HG03432 (cell line): ENCODE results near the gene HYLS1.
"Not testable (repeated sequence)": the region's sequence is repeated elsewhere in the genome, so short reads cannot be mapped to it uniquely, and the experiment has no call there.

Experiments used
- ATAC-seq: cut with Tn5 transposase; IDR thresholded peaks from one replicate; pipeline ENCODE4 v1.9.1; 2021; ENCODE audit warnings: mild to moderate bottlenecking, moderate library complexity; ENCODE audit not compliant: unreplicated experiment

HYLS1 gene, protein sequence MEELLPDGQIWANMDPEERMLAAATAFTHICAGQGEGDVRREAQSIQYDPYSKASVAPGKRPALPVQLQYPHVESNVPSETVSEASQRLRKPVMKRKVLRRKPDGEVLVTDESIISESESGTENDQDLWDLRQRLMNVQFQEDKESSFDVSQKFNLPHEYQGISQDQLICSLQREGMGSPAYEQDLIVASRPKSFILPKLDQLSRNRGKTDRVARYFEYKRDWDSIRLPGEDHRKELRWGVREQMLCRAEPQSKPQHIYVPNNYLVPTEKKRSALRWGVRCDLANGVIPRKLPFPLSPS

DNA sequence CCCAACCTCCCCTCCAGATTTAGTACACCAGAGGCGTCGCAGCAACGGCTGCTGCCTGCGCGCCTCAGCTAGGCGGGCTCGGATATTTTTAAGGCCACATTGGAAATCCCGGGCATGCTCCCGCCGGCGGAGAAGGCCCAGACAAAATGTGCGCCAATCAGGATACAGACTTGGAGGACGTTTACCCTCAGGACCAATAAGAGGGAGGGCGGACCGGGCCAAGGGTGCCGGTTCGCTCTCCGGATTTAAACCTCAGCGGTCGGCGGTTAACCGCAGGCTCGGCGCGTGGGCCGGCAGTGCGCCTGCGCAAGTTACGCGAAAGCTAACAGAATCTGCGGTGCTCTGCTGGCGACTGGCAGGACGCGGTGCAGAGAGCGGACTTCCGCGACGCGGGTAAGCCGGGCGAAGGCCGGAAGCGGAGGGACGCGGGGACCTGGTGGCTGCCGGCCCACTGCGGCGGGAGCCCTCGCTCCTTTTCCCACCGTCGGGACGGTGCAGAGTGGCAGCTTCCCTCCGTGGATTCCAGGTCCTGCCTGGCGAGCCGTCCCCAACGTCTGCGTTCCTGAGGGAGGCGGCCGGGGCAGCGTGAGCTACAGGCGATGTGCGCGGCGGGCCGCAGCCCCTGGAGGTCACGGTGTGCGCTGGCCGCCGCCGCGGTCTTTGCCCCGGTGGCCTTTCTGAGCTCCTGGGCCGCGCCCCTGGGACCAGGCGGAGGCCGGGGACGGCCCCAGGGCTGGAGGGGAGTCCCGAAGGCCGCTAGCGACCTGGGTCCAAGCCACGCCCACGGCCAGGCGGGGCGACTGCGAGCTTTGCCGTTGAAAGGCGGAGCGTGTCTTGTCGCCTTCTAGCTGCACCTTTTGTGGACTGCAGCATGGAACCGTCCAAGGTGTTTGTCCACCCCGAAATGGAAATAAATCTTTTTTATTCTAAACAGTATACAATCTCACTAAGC, at the start of gene HYLS1:
TSS of gene HYLS1 (plus strand) at position 296 of the 952 bp plus-strand sequence. CDS start 11,701 bp downstream, outside the sequence.
- ATAC-seq = peak; percentile 88

DNA sequence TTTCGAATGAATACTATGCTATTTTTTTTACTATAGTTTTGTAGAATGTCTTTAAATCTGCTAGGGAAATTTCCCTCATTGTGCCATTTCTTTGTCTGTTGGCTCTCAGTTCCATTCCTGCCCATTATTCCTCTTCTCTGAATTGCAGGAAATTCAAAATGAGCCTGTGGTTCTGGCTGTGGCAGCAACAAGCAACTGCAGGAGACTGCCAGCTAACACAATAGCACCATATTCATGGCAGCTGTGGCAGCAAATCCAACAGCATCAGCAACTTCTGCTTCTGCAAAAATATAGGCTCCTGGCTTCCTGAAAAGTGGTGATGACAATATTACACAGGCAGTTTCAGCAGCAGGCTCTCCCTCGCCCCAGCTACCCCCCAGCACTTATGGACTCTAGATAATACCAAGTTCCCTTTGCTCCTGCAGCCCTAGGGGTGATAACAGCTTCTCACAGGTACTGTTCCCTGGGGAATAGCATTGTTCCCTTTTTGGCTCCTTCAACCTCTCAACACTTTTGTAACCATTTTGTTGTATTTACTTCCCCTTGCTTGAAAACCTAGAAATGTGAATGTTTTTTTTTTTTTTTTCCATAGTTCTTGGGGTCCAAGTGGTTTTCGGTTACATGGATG, 45.0 kb upstream of the HYLS1 start:
- no peak for ATAC-seq

DNA sequence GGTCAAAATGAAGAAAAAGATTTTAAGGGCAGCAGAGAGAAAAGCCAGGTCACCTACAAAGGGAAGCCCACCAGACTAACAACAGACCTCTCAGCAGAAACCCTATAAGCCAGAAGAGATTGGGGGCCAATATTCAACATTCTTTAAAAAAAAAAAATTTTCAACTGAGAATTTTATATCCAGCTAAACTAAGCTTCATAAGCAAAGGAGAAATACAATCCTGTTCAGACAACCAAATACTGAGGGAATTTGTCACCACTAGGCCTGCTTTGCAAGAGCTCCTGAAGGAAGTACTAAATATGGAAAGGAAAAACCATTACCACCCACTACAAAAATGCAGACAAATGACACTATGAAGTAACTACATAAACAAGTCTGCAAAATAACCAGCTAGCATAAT, 41.3 kb upstream of the HYLS1 start:
- no peak for ATAC-seq

DNA sequence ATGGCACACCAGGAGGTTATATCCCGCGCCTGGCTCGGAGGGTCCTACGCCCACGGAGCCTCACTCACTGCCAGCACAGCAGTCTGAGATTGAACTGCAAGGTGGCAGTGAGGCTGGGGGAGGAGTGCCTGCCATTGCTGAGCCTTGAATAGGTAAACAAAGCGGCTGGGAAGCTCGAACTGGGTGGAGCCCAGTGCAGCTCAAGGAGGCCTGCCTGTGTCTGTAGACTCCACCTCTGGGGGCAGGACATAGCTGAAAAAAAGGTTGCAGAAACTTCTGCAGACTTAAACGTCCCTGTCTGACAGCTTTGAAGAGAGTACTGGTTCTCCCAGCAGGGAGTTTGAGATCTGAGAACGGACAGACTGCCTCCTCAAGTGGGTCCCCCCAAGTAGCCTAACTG, 29.8 kb upstream of the HYLS1 start:
- not testable (repeated sequence) for ATAC-seq

DNA sequence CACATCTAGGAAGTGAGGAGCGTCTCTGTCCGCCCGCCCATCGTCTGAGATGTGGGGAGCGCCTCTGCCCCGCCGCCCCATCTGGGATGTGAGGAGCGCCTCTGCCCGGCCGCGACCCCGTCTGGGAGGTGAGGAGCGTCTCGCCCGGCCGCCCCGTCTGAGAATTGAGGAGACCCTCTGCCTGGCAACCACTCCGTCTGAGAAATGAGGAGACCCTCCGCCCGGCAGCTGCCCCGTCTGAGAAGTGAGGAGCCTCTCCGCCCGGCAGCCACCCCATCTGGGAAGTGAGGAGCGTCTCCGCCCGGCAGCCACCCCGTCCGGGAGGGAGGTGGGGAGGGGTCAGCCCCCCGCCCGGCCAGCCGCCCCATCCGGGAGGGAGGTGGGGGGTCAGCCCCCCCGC, 24.7 kb upstream of the HYLS1 start:
- ATAC-seq = not testable (repeated sequence)

DNA sequence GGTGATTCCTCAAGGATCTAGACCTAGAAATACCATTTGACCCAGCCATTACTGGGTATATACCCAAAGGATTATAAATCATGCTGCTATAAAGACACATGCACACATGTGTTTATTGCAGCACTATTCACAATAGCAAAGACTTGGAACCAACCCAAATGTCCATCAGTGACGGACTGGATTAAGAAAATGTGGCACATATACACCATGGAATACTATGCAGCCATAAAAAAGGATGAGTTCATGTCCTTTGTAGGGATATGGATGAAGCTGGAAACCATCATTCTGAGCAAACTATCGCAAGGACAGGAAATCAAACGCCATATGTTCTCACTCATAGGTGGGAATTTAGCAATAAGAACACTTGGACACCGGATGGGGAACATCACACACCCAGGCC, 22.1 kb upstream of the HYLS1 start:
- ATAC-seq = not testable (repeated sequence)

DNA sequence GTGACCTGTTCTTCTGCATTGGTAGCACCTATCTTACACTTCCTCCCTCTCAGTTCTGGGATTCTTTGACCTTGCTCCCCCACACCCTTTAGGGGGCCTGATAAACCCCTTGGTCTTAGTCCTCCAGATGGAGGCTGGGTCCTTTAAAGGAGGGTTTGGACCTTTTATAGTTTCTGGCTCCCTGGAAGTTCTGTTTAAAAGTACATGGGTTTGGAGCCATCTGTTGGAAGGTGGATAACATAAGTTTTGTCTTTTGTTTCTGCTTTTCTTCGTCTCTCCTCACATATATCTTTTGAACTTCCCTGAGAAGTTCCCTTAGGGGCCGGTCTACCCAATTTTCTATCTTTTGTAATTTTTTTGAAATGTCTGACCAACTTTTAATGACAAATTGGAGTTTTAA, 17.9 kb upstream of the HYLS1 start:
- no peak for ATAC-seq

DNA sequence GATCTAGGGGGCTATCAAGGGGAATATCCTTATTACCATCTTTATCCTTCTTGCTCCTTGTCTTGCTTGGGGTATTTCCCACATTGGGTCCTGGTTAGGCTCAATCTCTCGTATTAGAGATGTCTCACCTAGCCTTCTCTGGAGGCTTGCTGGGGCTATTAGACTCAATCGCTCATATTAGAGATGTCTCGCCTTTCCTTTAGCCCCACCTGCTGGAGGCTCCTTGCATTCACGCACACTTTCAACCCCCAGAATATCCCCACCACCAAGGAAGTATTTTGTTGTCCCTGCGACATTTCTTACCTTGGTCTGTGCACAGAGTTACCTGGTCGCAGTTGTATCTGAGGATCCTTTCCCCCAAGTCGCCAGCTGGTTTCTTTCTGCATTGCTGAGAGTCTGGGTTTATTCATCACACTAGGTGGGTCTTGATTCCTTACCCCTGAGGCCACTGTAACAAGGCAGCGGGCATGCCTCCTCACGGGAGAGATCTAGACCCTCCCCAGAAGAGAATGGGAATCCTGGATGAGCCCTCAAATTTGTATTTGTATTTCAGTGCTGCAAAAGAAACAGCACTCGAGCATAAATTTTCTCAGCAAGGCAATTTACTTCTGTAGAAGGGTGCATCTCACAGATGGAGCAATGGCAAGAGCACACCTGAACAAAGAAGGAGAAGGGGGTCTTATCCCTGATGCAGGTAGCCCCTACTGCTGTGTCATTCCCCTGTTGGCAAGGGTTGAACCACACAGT, 15.9 kb upstream of the HYLS1 start:
- ATAC-seq = no peak

DNA sequence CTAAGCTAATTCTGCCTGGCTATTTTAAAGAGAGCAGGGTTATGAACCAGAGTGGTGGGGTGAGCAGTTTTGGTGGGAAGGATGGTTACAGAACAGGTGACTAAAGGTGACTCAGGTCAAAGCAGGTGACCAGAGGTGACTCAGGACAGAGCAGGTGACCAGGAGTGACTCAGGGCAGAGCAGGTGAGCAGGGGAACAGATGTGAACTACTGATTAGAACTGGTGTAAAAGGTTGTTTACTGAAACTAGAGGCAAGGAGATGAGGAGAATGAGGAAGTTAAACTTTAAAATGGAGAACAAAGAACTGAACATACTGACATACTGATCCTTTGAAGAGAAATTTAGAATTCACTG, 15.4 kb upstream of the HYLS1 start:
- ATAC-seq = no peak

DNA sequence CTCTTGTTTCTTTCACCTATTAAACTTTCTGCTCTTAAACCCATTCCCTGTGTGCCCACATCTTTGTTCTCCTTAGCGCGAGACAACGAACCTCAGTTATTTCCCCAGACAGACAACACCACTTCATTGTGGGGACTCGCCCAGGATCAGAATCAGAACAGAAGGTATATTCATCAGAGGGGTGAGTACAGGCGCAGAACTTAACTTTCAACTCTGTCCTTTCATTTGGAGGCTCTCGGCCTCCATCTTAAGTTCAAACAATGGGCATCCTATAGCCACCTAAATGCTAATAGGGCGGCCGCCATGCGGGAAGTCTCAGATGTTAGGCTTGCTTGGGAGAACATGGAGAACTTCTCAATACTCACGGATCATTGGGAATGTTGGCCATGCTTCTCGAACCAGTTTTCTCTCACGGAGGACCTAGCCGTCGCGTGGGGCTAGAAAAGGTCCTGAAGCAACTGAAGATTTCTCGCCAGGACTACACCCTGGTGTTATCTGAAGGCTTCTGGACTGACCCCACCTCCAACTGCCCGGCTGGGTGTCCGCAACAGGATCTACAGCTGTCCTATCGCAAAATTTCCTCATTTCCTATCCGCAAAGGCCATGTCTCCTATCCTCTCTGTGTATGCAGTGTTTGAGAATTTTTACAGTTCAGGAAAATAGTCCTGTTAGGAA, 13.4 kb upstream of the HYLS1 start:
- no peak for ATAC-seq

DNA sequence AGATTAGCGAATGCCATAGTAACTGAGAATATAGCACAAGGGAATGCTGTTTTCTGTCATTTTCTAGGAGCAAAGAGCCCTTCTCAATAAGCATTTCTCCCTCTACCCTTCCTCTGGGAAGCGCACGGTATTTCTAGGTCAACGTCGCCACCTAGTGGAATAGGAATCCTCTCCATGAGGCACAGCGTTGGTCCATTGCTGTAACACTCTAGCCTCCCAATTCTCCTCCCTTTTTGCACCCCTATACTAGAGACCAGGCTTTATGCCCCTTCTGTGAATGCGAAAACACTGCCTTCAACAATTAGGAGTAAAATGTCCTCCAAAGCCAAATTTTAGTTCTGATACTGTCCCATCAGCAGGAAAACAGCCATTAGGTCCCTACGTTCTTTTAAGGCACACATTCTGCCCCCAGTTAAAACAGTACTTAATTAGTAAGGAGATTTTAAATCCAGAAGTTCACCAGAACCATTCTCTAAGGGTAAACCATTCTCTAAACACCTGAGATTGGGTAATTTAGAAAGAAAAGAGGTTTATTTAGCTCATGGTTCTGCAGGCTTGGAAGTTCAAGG, 12.8 kb upstream of the HYLS1 start:
- peak; percentile 86 for ATAC-seq

DNA sequence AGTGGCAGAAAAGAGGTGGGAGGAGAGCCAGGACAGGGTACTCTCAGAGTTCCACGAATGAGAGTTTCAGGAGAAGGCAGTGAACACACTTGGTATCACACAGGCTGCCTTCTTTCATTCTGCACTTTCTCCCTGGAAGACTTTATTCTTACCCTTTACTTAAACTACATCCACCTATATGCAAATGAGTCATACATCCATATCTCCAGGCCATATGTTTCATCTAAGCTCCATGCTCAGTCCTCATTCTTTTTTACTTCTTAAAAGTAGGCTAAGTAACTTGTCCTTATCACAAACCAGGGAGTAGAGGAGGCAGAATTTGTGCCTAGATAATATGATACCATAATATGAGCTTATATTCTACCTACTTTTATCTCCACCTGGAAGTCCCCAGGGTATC, 6.2 kb upstream of the HYLS1 start:
- no peak for ATAC-seq

DNA sequence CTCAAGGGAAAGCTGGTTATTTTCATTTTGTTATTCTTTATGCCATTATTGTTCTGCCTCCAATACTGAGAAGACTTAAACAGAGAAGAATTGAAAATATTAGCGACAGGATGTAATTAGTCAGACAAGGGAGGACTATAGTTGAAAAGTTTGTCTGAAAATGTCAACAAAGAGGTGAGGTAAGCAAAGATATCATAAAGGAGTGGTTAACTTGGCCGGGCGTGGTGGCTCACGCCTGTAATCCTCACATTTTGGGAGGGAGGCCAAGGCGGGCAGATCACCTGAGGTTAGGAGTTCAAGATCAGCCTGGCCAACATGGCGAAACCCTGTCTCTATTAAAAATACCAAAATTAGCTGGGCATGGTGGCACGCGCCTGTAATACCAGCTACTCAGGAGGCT, 4.1 kb upstream of the HYLS1 start:
- no peak for ATAC-seq

DNA sequence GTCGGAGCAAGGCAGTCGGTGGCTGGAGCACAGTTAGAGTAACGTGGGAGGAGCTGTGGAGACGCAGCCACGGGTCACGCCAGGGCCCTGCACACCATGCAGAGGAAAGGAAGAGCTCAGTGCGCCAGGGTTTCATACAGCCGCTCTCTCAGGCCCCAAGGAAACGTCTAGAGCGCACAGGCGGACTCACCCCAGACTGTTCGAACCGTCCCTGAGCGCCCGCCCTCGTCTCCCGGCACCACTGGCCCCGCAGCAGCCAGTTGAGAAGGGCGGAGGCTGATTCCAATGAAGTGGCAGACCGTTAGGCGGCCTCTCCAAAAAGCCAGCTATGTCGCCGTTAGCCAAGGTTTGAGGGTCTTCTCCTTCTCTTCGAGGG, 483 bp upstream of the HYLS1 start:
- peak; percentile 32 for ATAC-seq

DNA sequence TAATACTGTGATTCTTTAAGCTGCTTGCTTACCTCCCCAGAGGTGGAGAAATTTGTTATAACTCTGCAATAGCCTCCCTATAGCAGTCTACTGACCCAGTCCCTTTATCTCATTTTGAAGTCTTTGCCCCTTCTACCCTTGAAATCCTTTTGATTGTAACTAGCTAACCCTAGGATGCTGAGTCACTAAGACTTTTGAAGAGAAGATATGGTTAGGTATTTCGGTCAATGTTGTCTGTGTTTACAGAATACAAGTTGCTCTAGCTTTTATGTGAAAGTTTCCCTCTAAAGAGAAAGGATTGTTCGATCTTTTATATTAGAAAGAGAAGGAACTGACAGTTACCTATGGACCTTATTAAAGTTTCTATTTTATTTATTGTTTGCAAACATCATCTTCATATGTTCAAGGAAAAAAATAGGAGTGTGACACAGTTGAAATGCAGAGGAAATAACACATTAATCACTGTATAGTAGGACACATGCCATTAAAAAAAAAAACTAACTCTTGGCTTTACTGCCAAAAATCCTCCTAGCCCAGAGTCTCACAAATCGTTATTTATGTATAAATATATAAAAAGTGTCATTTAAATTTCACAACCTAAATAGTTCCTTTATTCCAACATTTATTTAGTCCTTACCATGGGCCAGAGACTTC, 3.1 kb downstream of the HYLS1 start:
- ATAC-seq = no peak

DNA sequence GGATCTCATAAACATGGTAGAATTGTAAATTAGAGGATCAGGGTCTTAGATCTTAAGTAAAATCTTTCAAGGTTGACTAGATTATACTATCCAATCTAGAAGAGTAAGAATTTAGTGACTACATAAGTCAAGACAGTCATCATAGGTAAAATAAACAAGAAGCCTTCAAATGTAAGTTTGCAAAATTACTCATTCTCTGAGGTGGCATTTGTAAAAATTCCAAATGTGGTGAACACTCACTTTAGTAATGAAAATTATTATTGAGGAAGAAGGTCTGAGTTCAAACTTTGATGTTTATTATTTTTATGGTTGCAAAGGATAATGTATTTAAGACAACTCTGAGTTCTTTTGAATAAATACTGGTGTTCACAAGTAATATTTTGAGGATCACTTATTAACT, 4.6 kb downstream of the HYLS1 start:
- no peak for ATAC-seq

DNA sequence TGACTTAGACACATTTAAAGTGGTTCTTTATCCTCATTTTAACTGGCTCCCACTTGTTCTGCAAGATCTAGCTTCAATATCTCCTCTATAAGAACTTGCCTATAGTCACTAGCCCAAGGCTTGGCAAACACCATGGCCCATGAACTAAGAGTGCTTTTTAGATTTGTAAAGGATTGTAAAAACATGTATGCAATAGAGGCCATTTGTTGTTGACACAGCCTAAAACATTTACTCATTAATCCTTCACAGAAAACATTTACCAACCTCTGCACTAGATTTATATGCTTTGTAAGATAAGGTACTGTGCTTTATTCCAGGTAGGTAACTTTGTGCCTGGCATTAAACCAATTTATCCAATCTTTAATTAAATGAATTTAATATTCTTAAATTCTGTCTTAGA, 5.5 kb downstream of the HYLS1 start:
- ATAC-seq = no peak

DNA sequence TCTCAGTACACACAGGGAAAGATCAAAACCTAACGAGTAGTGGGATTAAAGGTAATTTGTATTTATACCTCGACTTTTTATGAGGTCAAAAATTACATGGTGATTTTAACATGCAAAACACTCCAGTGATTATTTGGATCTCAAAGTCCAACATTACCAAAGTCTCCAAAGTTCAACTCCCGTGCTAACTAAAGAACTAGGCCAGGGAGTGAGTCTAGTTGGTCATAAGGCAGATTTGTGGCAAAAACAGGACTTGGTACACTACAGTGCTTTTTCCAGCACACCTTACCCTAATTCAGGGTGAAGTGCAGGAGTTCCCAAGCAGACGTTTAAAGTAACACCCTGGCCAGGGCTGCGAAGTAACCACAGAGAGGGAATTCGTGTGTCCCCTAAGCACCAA, 14.4 kb downstream of the HYLS1 start:
- ATAC-seq = no peak

DNA sequence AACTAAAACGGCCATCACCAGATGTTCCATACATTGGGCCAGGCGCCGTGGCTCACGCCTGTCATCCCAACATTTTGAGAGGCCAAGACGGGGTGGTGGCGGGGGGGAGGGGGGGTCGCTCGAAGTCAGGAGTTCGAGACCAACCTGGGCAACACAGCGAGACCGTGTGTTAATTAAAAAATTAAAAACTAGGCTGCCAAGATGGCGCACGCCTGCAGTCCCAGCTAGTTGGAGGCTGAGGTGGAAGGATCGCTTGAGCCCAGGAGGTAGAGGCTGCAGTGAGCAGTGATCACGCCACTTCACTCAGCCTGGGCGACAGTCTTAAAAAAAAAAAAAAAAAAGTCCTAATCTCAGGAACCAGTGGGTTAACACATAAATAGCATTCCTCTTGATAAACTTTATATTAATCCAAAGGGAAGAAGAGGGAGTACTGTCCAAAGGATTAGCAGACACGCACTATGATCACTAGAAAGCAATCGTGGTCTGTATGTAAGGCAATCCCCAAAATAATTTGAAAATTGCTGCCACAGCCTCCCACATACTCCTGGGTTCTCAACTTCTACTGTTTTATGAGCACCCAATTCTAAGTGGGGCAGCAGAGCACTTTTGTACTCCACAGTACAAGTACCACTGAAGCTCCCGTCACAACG, 14.9 kb downstream of the HYLS1 start:
- ATAC-seq = no peak
